GM19328 (cell line): ENCODE results near the gene LRRC8B.
"Not testable (repeated sequence)": the region's sequence is repeated elsewhere in the genome, so short reads cannot be mapped to it uniquely, and the experiment has no call there.

Source experiments
- ATAC-seq: cut with Tn5 transposase; IDR thresholded peaks from one replicate; pipeline ENCODE4 v1.9.1; 2021; ENCODE audit warnings: mild to moderate bottlenecking, moderate library complexity; ENCODE audit not compliant: unreplicated experiment

LRRC8B gene

GRCh38 chr1:89578946-89579684 is 54.5 kb downstream of the LRRC8B start:
- no peak for ATAC-seq

GRCh38 chr1:89580036-89580435 is 55.4 kb downstream of the LRRC8B start:
- no peak for ATAC-seq

GRCh38 chr1:89581859-89582258 is 57.2 kb downstream of the LRRC8B start:
- no peak for ATAC-seq

- no peak for ATAC-seq
Observed at GRCh38 chr1:89582571-89582970, 57.9 kb downstream of the LRRC8B start.

GRCh38 chr1:89584211-89584610 is 59.6 kb downstream of the LRRC8B start:
- ATAC-seq, result no peak

GRCh38 chr1:89584781-89585180 is 60.2 kb downstream of the LRRC8B start:
- no peak for ATAC-seq

GRCh38 chr1:89587729-89588161 is 63.1 kb downstream of the LRRC8B start:
- ATAC-seq, result no peak

- no peak for ATAC-seq
Observed at GRCh38 chr1:89588480-89588879, 63.9 kb downstream of the LRRC8B start.

- no peak for ATAC-seq
Observed at GRCh38 chr1:89589515-89589914, 64.9 kb downstream of the LRRC8B start.

- ATAC-seq, result no peak
Observed at GRCh38 chr1:89590341-89591080, 65.9 kb downstream of the LRRC8B start.

GRCh38 chr1:89592861-89593302 is 68.3 kb downstream of the LRRC8B start:
- ATAC-seq, result not testable (repeated sequence)

- ATAC-seq, result no peak
Observed at GRCh38 chr1:89594096-89594740, 69.6 kb downstream of the LRRC8B start.

GRCh38 chr1:89596698-89597097 is 72.1 kb downstream of the LRRC8B start:
- ATAC-seq, result no peak

GRCh38 chr1:89598450-89599331 is 74.1 kb downstream of the LRRC8B start:
- ATAC-seq, result no peak

GRCh38 chr1:89599332-89599630 is 74.7 kb downstream of the LRRC8B start:
- no peak for ATAC-seq

GRCh38 chr1:89600451-89601224 is 76.0 kb downstream of the LRRC8B start:
- ATAC-seq, result no peak

- ATAC-seq, result no peak
Observed at GRCh38 chr1:89602871-89603404, 78.3 kb downstream of the LRRC8B start.

GRCh38 chr1:89603651-89604413 is 79.2 kb downstream of the LRRC8B start:
- ATAC-seq, result no peak

- no peak for ATAC-seq
Observed at GRCh38 chr1:89604414-89604735, 79.7 kb downstream of the LRRC8B start.
